K562 (cell line): ENCODE results near the gene VASH1. TPM values are rescaled to one million over a fixed set of nuclear protein-coding genes. Genes with fewer than 3 reads are reported as not detected.

Experiments
- ETV6 ChIP-seq, 3 experiments: fragments of 150-350 bp in 1 of 3; sonication (generic) in 1 of 3; formaldehyde crosslinking in 1 of 3; IDR thresholded peaks; 2 replicates each; pipeline versions ENCODE4 v1.6.1 to v1.8.0; 2014 to 2022; ENCODE audit warnings: borderline replicate concordance in 2 of 3, low read depth in 2 of 3, antibody characterized with exemption in 1 of 3, low read length in 1 of 3, mild to moderate bottlenecking in 1 of 3, missing genetic modification reagents in 1 of 3
- EWSR1 ChIP-seq: fragments of 450-650 bp; IDR thresholded peaks from 2 replicates; pipeline ENCODE4 v1.6.1; 2018; ENCODE audit warnings: borderline replicate concordance, mild to moderate bottlenecking, low read depth, moderate library complexity; ENCODE audit not compliant: partially characterized antibody
- HCFC1 ChIP-seq: IDR thresholded peaks from 2 replicates; pipeline ENCODE4 v1.6.1; 2012; ENCODE audit warnings: low read depth, low read length, improper control_type of control experiment
- ID3 ChIP-seq, 2 experiments: fragments of 250-450 bp in 1 of 2; fragments of 450-650 bp in 1 of 2; sonication (Bioruptor Pico) in 1 of 2; IDR thresholded peaks; 2 replicates each; pipeline versions ENCODE4 v1.6.1 to v1.8.0; 2016 to 2021; ENCODE audit warnings: mild to moderate bottlenecking in 2 of 2, moderate library complexity in 2 of 2, missing compliant biosample characterization in 1 of 2, missing genetic modification characterization in 1 of 2
- MAFG ChIP-seq: fragments of 450-650 bp; conservative IDR thresholded peaks from 2 replicates; pipeline ENCODE4 v1.6.1; 2016; ENCODE audit warnings: missing genetic modification characterization, missing compliant biosample characterization
- MGA ChIP-seq: fragments of 450-650 bp; IDR thresholded peaks from 2 replicates; pipeline ENCODE4 v1.6.1; 2016; ENCODE audit warnings: mild to moderate bottlenecking, moderate library complexity
- NR1H2 ChIP-seq: sonication (generic); formaldehyde crosslinking; IDR thresholded peaks from 2 replicates; pipeline ENCODE4 v1.4.0; 2020; ENCODE audit warnings: mild to moderate bottlenecking, missing genetic modification reagents
- POLR2AphosphoS2 ChIP-seq: IDR thresholded peaks from 2 replicates; pipeline ENCODE4 v1.6.1; 2012; ENCODE audit warnings: low read length, improper control_type of control experiment
- RBM34 ChIP-seq: fragments of 200-400 bp; formaldehyde crosslinking; IDR thresholded peaks from 2 replicates; pipeline ENCODE4 v1.6.1; 2018; ENCODE audit warnings: low read length, borderline replicate concordance; ENCODE audit not compliant: insufficient read depth
- THAP7 ChIP-seq: fragments of 250-450 bp; sonication (Bioruptor Pico); IDR thresholded peaks from 2 replicates; pipeline ENCODE4 v1.5.0; 2021
- polyA plus RNA-seq, 8 experiments: library from polyadenylated mRNA; depleted of rRNA in 4 of 8; stranded (reverse) in 5 of 8; unstranded in 3 of 8; fragments of >200 nt; fragmentation: Nextera tagmentation in 2 of 8; fragmentation: Illumina TruSeq in 1 of 8; extraction: Ambion mirVana in 2 of 8; extraction: Trizol in 1 of 8; gene quantifications; 2 replicates each; pipeline versions ENCODE4 v1.2.1 to v1.2.3, GENCODE V29; 2011 to 2014; ENCODE audit warnings: inconsistent platforms in 1 of 8, missing spikeins in 1 of 8
- total RNA-seq, 7 experiments: library from RNA; depleted of rRNA in 6 of 7; stranded (reverse); fragments of >200 nt in 6 of 7; fragmentation: Illumina TruSeq in 2 of 7; extraction: Trizol in 2 of 7; gene quantifications; 2 replicates each; pipeline versions ENCODE4 v1.2.1 to v1.2.3, GENCODE V29; 2011 to 2021; ENCODE audit warnings: low replicate concordance in 1 of 7
- TF ChIP-seq, protein P1 (sequence below): fragments of 250-450 bp; sonication (Bioruptor Pico); IDR thresholded peaks from 2 replicates; pipeline ENCODE4 v1.8.0; 2021; ENCODE audit warnings: moderate library complexity, mild to moderate bottlenecking, inconsistent platforms

VASH1 gene
- total and polyA plus RNA-seq, 9 of the 15 experiments (the other 6 are each of a cell fraction or from before 2014, with no cell fraction given), result 0.01 to 0.43 (median 0.13) TPM; not detected in 1

DNA sequence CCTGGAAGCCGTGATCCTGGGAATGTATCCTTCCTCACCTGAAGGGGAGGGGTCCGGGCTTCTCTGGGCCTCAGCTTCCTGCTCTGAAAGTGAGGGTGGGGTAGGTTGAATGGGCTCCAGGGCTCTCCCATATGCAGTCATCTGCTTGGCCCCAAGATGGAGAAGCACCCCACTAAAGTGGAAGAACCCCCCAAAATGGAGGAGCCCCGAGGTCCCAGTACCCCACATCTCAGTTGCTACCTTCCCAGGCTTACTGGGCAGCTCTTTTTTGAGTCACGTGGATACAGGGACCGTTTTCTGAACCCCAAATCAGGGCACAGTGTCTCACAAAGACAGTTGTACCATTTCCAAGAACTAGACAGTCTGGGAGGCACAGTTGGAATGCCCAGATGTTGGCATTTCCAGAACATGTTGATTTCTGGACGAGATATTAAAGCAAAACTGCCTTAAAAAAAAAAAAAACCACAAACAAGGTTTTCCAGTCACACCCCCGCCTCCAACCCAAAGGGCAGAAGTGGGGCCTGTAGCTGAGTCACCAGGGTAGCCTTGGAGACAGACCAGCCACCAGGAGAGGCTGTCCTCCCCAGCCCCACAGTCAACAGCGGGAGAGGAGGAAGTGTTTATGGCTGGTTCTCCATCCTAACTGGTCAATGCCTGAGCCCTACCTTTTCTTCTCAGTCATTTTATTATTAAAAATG lies 12.1 kb downstream of the VASH1 start (continued):
- TF ChIP-seq MGA, result no peak
- no peak for TF ChIP-seq THAP7 (CRISPR knock-in tag)
- no peak for TF ChIP-seq NR1H2 (CRISPR knock-in tag)
- TF ChIP-seq MAFG, result 0 out of 2 replicates have a peak, but pooled peaks have one; percentile 12
- no peak for TF ChIP-seq EWSR1
- no peak for TF ChIP-seq POLR2AphosphoS2
- TF ChIP-seq ID3 (CRISPR knock-in tag; IDR thresholded peaks at IDR 0.05), result no peak
- TF ChIP-seq ID3 (tag; IDR thresholded peaks at IDR 0.05), result 0 out of 2 replicates have a peak, but pooled peaks have one; percentile 30
- no peak for TF ChIP-seq RBM34
- TF ChIP-seq HCFC1, result no peak
- TF ChIP-seq, protein P1, sequence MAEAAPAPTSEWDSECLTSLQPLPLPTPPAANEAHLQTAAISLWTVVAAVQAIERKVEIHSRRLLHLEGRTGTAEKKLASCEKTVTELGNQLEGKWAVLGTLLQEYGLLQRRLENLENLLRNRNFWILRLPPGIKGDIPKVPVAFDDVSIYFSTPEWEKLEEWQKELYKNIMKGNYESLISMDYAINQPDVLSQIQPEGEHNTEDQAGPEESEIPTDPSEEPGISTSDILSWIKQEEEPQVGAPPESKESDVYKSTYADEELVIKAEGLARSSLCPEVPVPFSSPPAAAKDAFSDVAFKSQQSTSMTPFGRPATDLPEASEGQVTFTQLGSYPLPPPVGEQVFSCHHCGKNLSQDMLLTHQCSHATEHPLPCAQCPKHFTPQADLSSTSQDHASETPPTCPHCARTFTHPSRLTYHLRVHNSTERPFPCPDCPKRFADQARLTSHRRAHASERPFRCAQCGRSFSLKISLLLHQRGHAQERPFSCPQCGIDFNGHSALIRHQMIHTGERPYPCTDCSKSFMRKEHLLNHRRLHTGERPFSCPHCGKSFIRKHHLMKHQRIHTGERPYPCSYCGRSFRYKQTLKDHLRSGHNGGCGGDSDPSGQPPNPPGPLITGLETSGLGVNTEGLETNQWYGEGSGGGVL (CRISPR knock-in tag), result no peak
- no peak for TF ChIP-seq ETV6 (IDR thresholded peaks at IDR 0.05; ENCODE audit: borderline replicate concordance in 1 of 2, low read depth in 2 of 2, low read length in 1 of 2)
- TF ChIP-seq ETV6 (CRISPR knock-in tag; IDR thresholded peaks at IDR 0.05; ENCODE audit: borderline replicate concordance), result no peak
